ENCODE data around the gene LITAF. TPM values are rescaled to one million over a fixed set of nuclear protein-coding genes. Genes with fewer than 3 reads are reported as not detected.
"Not testable (repeated sequence)": the region's sequence is repeated elsewhere in the genome, so short reads cannot be mapped to it uniquely, and the experiment has no call there.

Gene LITAF
- total RNA-seq, 3 donors from 2014 or later (not counting 1 experiment from before 2014, with no cell fraction given) = 584 to 772 (median 726) TPM

DNA sequence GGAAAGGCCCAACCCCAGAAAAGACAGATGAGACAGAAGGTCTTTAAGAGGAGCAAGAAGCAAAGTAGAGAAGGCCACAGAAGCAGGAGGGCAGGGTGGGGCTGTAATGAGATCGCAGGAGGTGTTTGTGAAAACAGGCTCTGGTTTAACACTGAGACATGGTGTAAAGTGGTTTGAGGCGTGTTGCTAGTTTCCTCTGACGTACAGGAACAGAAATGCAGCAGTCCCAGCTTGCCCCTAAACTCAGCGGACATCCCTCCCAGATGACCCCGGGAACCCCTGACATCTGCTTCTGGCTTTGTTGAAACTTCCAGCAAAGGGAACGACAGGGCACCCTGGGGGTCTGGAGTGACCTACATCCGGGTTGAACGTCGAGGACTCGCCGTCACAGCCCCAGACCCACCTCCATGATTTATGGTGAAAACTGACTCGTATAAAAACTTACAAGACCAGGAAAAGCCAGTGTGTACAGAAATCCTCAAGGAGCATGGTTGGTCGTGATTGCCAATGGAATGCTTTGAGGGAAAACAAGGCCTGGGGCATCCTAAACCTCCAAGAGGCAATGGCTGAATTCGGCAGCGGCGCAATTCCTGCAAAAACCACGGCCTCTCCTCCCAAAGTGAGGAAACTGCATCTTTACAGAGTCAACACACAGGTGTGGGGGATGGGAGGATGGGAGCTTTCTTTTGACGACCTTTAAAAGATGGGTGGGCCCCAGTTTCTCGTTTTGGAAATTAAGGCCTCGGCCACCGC is 25.8 kb downstream of the LITAF start:
- peaks cover 19% of the 10 kb centered on the region for H3K36me3 ChIP-seq (ENCODE audit: control insufficient read depth, insufficient read depth, low read length)
- H3K4me1 ChIP-seq (ENCODE audit: control insufficient read depth, insufficient read depth, low read length) = peaks cover 90% of the 10 kb centered on the region
- Mint-ChIP-seq H3K4me1 (peaks cover 71 to 76% of the 10 kb centered on the region in 2 donors), H3K27ac (peak overlapping the region; percentile 97 to 98), H3K9me3 (no peaks in the 10 kb centered on the region), H3K36me3 (peaks cover 18% of the 10 kb centered on the region), H3K27me3 (ENCODE audit: low read depth in 2 of 2) (no peaks in the 10 kb centered on the region), H3K4me3 (peak overlapping the region; percentile 97)
- H3K9me3 ChIP-seq (ENCODE audit: control insufficient read depth, insufficient read depth, low read length) = no peaks in the 10 kb centered on the region
- 27% methylated on average over 21 of the region's 21 CpGs for WGBS (ENCODE audit: insufficient coverage)
- H3K27me3 ChIP-seq (ENCODE audit: control insufficient read depth, insufficient read depth, low read length) = no peaks in the 10 kb centered on the region
- ATAC-seq (peak; percentile 72 to 91 (median 80)), DNase-seq (peak; percentile 72 to 94)
- H3K4me3 ChIP-seq (ENCODE audit: low read length) = peak overlapping the region; percentile 68
- TF ChIP-seq, protein P1, sequence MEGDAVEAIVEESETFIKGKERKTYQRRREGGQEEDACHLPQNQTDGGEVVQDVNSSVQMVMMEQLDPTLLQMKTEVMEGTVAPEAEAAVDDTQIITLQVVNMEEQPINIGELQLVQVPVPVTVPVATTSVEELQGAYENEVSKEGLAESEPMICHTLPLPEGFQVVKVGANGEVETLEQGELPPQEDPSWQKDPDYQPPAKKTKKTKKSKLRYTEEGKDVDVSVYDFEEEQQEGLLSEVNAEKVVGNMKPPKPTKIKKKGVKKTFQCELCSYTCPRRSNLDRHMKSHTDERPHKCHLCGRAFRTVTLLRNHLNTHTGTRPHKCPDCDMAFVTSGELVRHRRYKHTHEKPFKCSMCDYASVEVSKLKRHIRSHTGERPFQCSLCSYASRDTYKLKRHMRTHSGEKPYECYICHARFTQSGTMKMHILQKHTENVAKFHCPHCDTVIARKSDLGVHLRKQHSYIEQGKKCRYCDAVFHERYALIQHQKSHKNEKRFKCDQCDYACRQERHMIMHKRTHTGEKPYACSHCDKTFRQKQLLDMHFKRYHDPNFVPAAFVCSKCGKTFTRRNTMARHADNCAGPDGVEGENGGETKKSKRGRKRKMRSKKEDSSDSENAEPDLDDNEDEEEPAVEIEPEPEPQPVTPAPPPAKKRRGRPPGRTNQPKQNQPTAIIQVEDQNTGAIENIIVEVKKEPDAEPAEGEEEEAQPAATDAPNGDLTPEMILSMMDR (IDR thresholded peaks at IDR 0.05) = no peak
- H3K27ac ChIP-seq (ENCODE audit: low read length) = peak overlapping the region; percentile 100
- intact Hi-C loops (cut with micrococcal nuclease) = loop anchor here (1.0 to 5.0 kb wide), 6 partner anchors 11 to 309 kb away; no protein-coding TSS in a partner anchor

DNA sequence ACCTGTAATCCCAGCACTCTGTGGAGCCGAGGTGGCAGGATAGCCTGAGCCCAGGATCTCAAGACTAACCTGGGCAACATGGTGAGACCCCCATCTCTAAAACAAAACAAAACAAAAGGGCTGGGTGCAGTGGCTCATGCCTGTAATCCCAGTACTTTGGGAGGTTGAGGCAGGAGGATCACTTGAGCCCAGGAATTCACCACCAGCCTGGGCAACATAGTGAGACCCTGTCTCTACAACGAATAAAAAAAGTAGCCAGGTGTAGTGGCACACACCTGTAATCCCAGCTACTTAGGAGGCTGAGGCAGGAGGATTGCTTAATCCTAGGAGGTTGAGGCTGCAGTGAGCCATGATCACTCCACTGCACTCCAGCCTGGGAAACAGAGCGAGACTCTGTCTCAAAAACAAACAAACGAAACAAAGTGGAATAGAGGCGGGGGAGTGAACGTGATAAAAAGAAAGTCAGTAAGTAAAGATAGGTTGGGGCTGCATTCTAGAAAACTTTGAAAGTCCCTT is 28.4 kb downstream of the LITAF start:
- peaks cover 73 to 75% of the 10 kb centered on the region in 2 donors for H3K4me1 Mint-ChIP-seq
- H3K4me1 ChIP-seq (ENCODE audit: control insufficient read depth, insufficient read depth, low read length) = peaks cover 82% of the 10 kb centered on the region
- H3K27ac ChIP-seq (ENCODE audit: low read length) = peak overlapping the region; percentile 100

DNA sequence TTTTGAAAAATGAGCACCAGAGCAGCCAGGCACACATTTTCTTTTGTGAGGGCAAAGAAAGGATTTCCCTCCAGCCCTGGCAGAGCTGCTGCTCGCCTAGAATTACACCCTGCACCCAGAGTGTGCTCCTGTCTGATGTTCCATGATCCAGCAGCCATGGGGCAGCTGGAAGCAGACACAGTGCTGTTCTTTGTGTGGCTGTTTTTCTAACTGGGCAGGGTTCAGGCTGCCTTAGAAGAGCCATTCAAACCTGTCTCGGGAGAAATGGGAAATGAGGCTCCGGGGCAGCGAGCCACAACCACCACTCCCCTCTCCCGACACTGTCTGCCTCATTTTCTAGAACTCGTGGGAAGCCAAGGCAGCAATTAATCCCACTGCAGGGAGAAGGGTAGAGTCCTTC is 28.9 kb downstream of the LITAF start:
- Histone ChIP-seq H3K4me1 (ENCODE audit: control insufficient read depth, insufficient read depth, low read length) (peaks cover 80% of the 10 kb centered on the region), H3K36me3 (ENCODE audit: control insufficient read depth, insufficient read depth, low read length) (peaks cover 36% of the 10 kb centered on the region), H3K27ac (ENCODE audit: low read length) (peak overlapping the region; percentile 100), H3K27me3 (ENCODE audit: control insufficient read depth, insufficient read depth, low read length) (no peaks in the 10 kb centered on the region), H3K9me3 (ENCODE audit: control insufficient read depth, insufficient read depth, low read length) (no peaks in the 10 kb centered on the region), H3K4me3 (ENCODE audit: low read length) (no peak overlapping the region)
- H3K27ac Mint-ChIP-seq = peak overlapping the region; percentile 97 to 98
- H3K36me3 Mint-ChIP-seq = peaks cover 30% of the 10 kb centered on the region
- H3K4me1 Mint-ChIP-seq = peaks cover 71 to 72% of the 10 kb centered on the region in 2 donors
- ATAC-seq (no peak), DNase-seq (no peak)
- no peaks in the 10 kb centered on the region for H3K27me3 Mint-ChIP-seq (ENCODE audit: low read depth in 2 of 2)
- TF ChIP-seq, protein P1 (IDR thresholded peaks at IDR 0.05) = no peak
- 79% methylated on average over 6 of the region's 6 CpGs for WGBS (ENCODE audit: insufficient coverage)
- intact Hi-C loops (cut with micrococcal nuclease) = no loop called here
- no peaks in the 10 kb centered on the region for H3K9me3 Mint-ChIP-seq
- H3K4me3 Mint-ChIP-seq = peak overlapping the region; percentile 89

More for the DNA sequence above, 28.4 kb downstream of the LITAF start:
- peak overlapping the region; percentile 97 to 98 for H3K27ac Mint-ChIP-seq
- H3K27me3 ChIP-seq (ENCODE audit: control insufficient read depth, insufficient read depth, low read length); H3K9me3 ChIP-seq (ENCODE audit: control insufficient read depth, insufficient read depth, low read length); H3K4me3 ChIP-seq (ENCODE audit: low read length); H3K27me3 Mint-ChIP-seq (ENCODE audit: low read depth in 2 of 2); H3K9me3 Mint-ChIP-seq; DNase-seq; intact Hi-C loops (cut with micrococcal nuclease); ATAC-seq: not testable (repeated sequence)
- H3K36me3 Mint-ChIP-seq = peaks cover 29% of the 10 kb centered on the region
- peaks cover 30% of the 10 kb centered on the region for H3K36me3 ChIP-seq (ENCODE audit: control insufficient read depth, insufficient read depth, low read length)
- whole genome bisulfite sequencing (ENCODE audit: insufficient coverage) = 80% methylated on average over 6 of the region's 6 CpGs
- peak overlapping the region; percentile 89 for H3K4me3 Mint-ChIP-seq

DNA sequence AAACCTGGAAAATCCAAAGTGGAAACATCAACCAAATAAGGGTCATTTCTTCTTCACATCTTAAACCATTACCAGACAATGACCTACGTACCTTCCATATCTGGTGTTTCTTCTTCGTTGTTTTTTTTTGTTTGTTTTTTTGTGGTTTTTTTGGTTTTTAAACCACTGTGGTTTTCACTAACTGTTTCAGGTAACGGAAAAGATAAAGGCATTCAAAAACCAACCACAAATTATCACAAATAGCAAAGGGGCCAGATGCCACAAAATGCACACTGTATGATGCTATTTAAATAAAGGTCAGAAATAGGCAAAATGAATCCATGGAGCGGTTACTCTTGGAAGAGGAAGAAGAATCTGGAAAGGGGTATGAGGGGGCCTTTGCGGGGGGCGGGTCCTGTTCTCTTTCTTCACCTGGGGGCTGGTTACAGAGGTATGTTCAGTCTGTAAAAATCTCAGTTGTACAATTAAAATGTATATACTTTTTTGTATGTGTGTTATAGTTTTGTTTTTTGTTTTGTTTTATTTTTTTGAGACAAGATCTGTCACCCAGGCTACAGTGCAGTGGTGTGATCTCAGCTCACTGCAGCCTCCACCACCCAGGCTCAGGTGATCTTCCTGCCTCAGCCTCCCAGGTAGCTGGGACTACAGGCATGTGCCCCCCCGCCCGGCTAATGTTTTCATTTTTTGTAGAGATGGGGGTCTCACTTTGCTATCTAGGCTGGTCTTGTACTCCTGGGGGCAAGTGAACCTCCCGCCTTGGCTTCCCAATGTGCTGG is 29.6 kb downstream of the LITAF start:
- Histone ChIP-seq H3K36me3 (ENCODE audit: control insufficient read depth, insufficient read depth, low read length) (peaks cover 42% of the 10 kb centered on the region), H3K27ac (ENCODE audit: low read length) (peak overlapping the region; percentile 100), H3K9me3 (ENCODE audit: control insufficient read depth, insufficient read depth, low read length) (no peaks in the 10 kb centered on the region), H3K27me3 (ENCODE audit: control insufficient read depth, insufficient read depth, low read length) (no peaks in the 10 kb centered on the region), H3K4me3 (ENCODE audit: low read length) (no peak overlapping the region), H3K4me1 (ENCODE audit: control insufficient read depth, insufficient read depth, low read length) (peaks cover 73% of the 10 kb centered on the region)
- TF ChIP-seq, protein P1 (IDR thresholded peaks at IDR 0.05) = no peak
- ATAC-seq (peak; percentile 6 to 15 (median 9)), DNase-seq (peak in 1 of 2 donors; percentile 66)
- peak overlapping the region; percentile 89 for H3K4me3 Mint-ChIP-seq
- no peaks in the 10 kb centered on the region for H3K9me3 Mint-ChIP-seq
- peak overlapping the region; percentile 97 to 98 for H3K27ac Mint-ChIP-seq
- H3K27me3 Mint-ChIP-seq (ENCODE audit: low read depth in 2 of 2) = no peaks in the 10 kb centered on the region
- WGBS (ENCODE audit: insufficient coverage) = 85% methylated on average over 6 of the region's 9 CpGs
- H3K4me1 Mint-ChIP-seq = peaks cover 71 to 76% of the 10 kb centered on the region in 2 donors
- intact Hi-C loops (cut with micrococcal nuclease) = no loop called here
- peaks cover 36% of the 10 kb centered on the region for H3K36me3 Mint-ChIP-seq

Data from natural killer cell (primary cell).